Liver (tissue), 3 donors: Measurements from ENCODE around the gene ARMS2.

Experiments
- CTCF ChIP-seq: fragments of 150-350 bp; IDR thresholded peaks from 2 replicates; pipeline ENCODE4 v1.5.1; 2017; ENCODE audit warnings: improper control_type of control experiment, low read depth, low read length; ENCODE audit not compliant: missing input control
- EGR1 ChIP-seq, 2 donors: IDR thresholded peaks; 2 replicates each; pipeline ENCODE4 v1.6.1; 2016 to 2018; ENCODE audit warnings: antibody characterized with exemption in 2 of 2, low read depth in 2 of 2
- FOXA1 ChIP-seq: IDR thresholded peaks from 2 replicates; pipeline ENCODE4 v1.6.1; 2016; ENCODE audit warnings: antibody characterized with exemption
- GABPA ChIP-seq, 2 donors: IDR thresholded peaks in 1 of 2; conservative IDR thresholded peaks in 1 of 2; 2 replicates each; pipeline ENCODE4 v1.6.1; 2016; ENCODE audit warnings: antibody characterized with exemption in 2 of 2, mild to moderate bottlenecking in 1 of 2, moderate library complexity in 1 of 2
- JUND ChIP-seq, 2 donors: IDR thresholded peaks; 2 replicates each; pipeline ENCODE4 v1.6.1; 2016; ENCODE audit warnings: antibody characterized with exemption in 2 of 2
- NR2F2 ChIP-seq: IDR thresholded peaks from 2 replicates; pipeline ENCODE4 v1.6.1; 2016; ENCODE audit warnings: antibody characterized with exemption
- RAD21 ChIP-seq, 2 donors: IDR thresholded peaks; 2 replicates each; pipeline ENCODE4 v1.6.1; 2016; ENCODE audit warnings: antibody characterized with exemption in 2 of 2, mild to moderate bottlenecking in 2 of 2
- REST ChIP-seq: IDR thresholded peaks from 2 replicates; pipeline ENCODE4 v1.6.1; 2016; ENCODE audit warnings: antibody characterized with exemption, mild to moderate bottlenecking
- TAF1 ChIP-seq: conservative IDR thresholded peaks from 2 replicates; pipeline ENCODE4 v1.6.1; 2016; ENCODE audit warnings: antibody characterized with exemption, mild to moderate bottlenecking
- ZBTB33 ChIP-seq: IDR thresholded peaks from 2 replicates; pipeline ENCODE4 v1.6.1; 2016; ENCODE audit warnings: antibody characterized with exemption
- donor health status: healthy.
- donor health status: healthy.

- TF ChIP-seq REST = no peak
- TF ChIP-seq CTCF = no peak
- TF ChIP-seq TAF1 = no peak
- no peak for TF ChIP-seq FOXA1
- no peak for TF ChIP-seq RAD21 (IDR thresholded peaks at IDR 0.05)
- TF ChIP-seq JUND (IDR thresholded peaks at IDR 0.05) = no peak
- TF ChIP-seq ZBTB33 = no peak
- TF ChIP-seq EGR1 (IDR thresholded peaks at IDR 0.05; ENCODE audit: low read depth in 2 of 2) = no peak
- no peak for TF ChIP-seq NR2F2
- no peak for TF ChIP-seq GABPA (IDR thresholded peaks at IDR 0.05 in 1 of 2, conservative IDR thresholded peaks at IDR 0.05 in 1 of 2)
These were observed 50.6 kb downstream of the ARMS2 start for GRCh38 chr10:122505011-122505410.
